HepG2 (cell line): ENCODE results near the gene ADAMTS18. TPM values are rescaled to one million over a fixed set of nuclear protein-coding genes. Genes with fewer than 3 reads are reported as not detected.

ENCODE experiments used
- ATAC-seq: fragments of 200-7000 bp; cut with Tn5 transposase; 3 replicates; pipeline ENCODE4 v1.9.1; 2020; ENCODE audit warnings: mild to moderate bottlenecking, moderate library complexity
- BruUV-seq: library from RNA; stranded (reverse); fragments of 400-500 nt; replicated peaks from 2 replicates; lab custom pipeline; 2021; lab: Mats Ljungman, UMichigan
- CTCF ChIA-PET: fragments of 300-600 bp; formaldehyde crosslinking; extraction: SDS; loops from one replicate; lab custom pipeline; 2021; ENCODE audit warnings: low total read pairs, inconsistent platforms, low intra/inter-chr PET ratio; lab: Yijun Ruan, JAX
- POLR2A ChIA-PET: fragments of 350-600 bp; sonication (Branson Sonifier 250); formaldehyde crosslinking; loops from one replicate; lab custom pipeline; 2020; ENCODE audit warnings: antibody characterized with exemption, inconsistent platforms; lab: Yijun Ruan, JAX
- DNase-seq: peaks from one replicate; pipeline ENCODE4 v3.0.0-alpha.2; 2015; ENCODE audit warnings: low spot score
- FAIRE-seq: peaks from 3 replicates; lab custom pipeline; 2011; peaks lifted over from hg19 to GRCh38; lab: Jason Lieb, UNC
- H2AFZ ChIP-seq: one replicate; pipeline ENCODE4 v1.6.1; 2011; ENCODE audit warnings: low read length, inconsistent platforms
- H3K27ac ChIP-seq: fragments of 300-600 bp; 3 replicates; pipeline ENCODE4 v1.8.0; 2011; ENCODE audit warnings: mixed run types, mild to moderate bottlenecking, mixed read lengths, low read length, inconsistent platforms; ENCODE audit not compliant: insufficient read depth; ENCODE audit errors: extremely low read length
- H3K27me3 ChIP-seq, 2 experiments: fragments of 200-600 bp in 1 of 2; 2 replicates in 1 of 2; 3 replicates in 1 of 2; pipeline versions ENCODE4 v1.6.0 to v1.8.0; 2011; ENCODE audit warnings: low read length in 2 of 2, mild to moderate bottlenecking in 2 of 2, moderate library complexity in 2 of 2, inconsistent platforms in 1 of 2; ENCODE audit not compliant: insufficient read depth in 2 of 2, control insufficient read depth in 1 of 2
- H3K36me3 ChIP-seq, 2 experiments: fragments of 200-600 bp in 1 of 2; replicated peaks in 1 of 2; 2 replicates in 1 of 2; 3 replicates in 1 of 2; pipeline versions ENCODE4 v1.5.1 to v1.8.0; 2011; ENCODE audit warnings: low read length in 2 of 2, inconsistent platforms in 1 of 2; ENCODE audit not compliant: insufficient read depth in 2 of 2, control insufficient read depth in 1 of 2
- H3K4me1 ChIP-seq: 2 replicates; pipeline ENCODE4 v1.5.1; 2012; ENCODE audit warnings: low read length, inconsistent platforms; ENCODE audit not compliant: insufficient read depth
- H3K4me2 ChIP-seq: 2 replicates; pipeline ENCODE4 v1.6.0; 2011; ENCODE audit warnings: low read depth, low read length, inconsistent platforms
- H3K4me3 ChIP-seq, 3 experiments: fragments of 200-600 bp in 1 of 3; sonication (generic), shearing (Covaris generic) in 1 of 3; replicated peaks in 1 of 3; 2 replicates each; pipeline ENCODE4 v1.5.1; 2011 to 2016; ENCODE audit warnings: low read length in 3 of 3, inconsistent platforms in 2 of 3, low read depth in 2 of 3, mild to moderate bottlenecking in 2 of 3, control low read depth in 1 of 3, mixed read lengths in 1 of 3; ENCODE audit not compliant: insufficient read depth in 1 of 3
- H3K79me2 ChIP-seq: one replicate; pipeline ENCODE4 v1.6.1; 2011; ENCODE audit warnings: low read length, inconsistent platforms; ENCODE audit not compliant: insufficient read depth
- H3K9ac ChIP-seq: 2 replicates; pipeline ENCODE4 v1.6.0; 2011; ENCODE audit warnings: mild to moderate bottlenecking, low read depth, low read length, inconsistent platforms; ENCODE audit not compliant: insufficient read depth
- H3K9me3 ChIP-seq: 2 replicates; pipeline ENCODE4 v1.5.1; 2012; ENCODE audit warnings: mild to moderate bottlenecking, low read length
- H4K20me1 ChIP-seq: 2 replicates; pipeline ENCODE4 v1.6.0; 2011; ENCODE audit warnings: inconsistent platforms, mild to moderate bottlenecking, low read length, moderate library complexity; ENCODE audit not compliant: insufficient read depth
- ARNTL ChIP-seq: sonication (generic); formaldehyde crosslinking; IDR thresholded peaks from 2 replicates; pipeline ENCODE4 v1.4.0; 2020; ENCODE audit warnings: mild to moderate bottlenecking, missing genetic modification reagents
- ATF6 ChIP-seq: sonication (generic); formaldehyde crosslinking; conservative IDR thresholded peaks from 2 replicates; pipeline ENCODE4 v1.4.0; 2020; ENCODE audit warnings: missing genetic modification reagents
- HOXD1 ChIP-seq: sonication (generic); formaldehyde crosslinking; IDR thresholded peaks from 2 replicates; pipeline ENCODE4 v1.5.0; 2020; ENCODE audit warnings: missing genetic modification reagents
- KDM6A ChIP-seq: IDR thresholded peaks from 2 replicates; pipeline ENCODE4 v1.6.1; 2016; ENCODE audit warnings: low read depth
- MYNN ChIP-seq: sonication (generic); formaldehyde crosslinking; IDR thresholded peaks from 2 replicates; pipeline ENCODE4 v1.4.0; 2020; ENCODE audit warnings: mild to moderate bottlenecking, low read depth, missing genetic modification reagents
- ZNF646 ChIP-seq: sonication (generic); formaldehyde crosslinking; IDR thresholded peaks from 2 replicates; pipeline ENCODE4 v1.9.0; 2021; ENCODE audit warnings: mild to moderate bottlenecking, missing genetic modification reagents
- ZSCAN29 ChIP-seq: sonication (generic); formaldehyde crosslinking; conservative IDR thresholded peaks from 2 replicates; pipeline ENCODE4 v1.4.0; 2020; ENCODE audit warnings: mild to moderate bottlenecking, missing genetic modification reagents
- WGBS: methylation state at CpG from one replicate; pipeline ENCODE4 v1.1.6; 2017; ENCODE audit warnings: low lambda C conversion rate; 5-methylcytosine and 5-hydroxymethylcytosine counted together
- in situ Hi-C: cut with HindIII; loops from 2 replicates; pipeline ENCODE4 v1.10.0; 2017; ENCODE audit warnings: low pct_unique_long_range_greater_than_20kb; ENCODE audit not compliant: extremely low pct_ligation_motif_present
- intact Hi-C: fragments of 100-400 bp; cut with micrococcal nuclease; formaldehyde crosslinking; loops from one replicate; pipeline ENCODE4 v1.10.0; 2022; ENCODE audit not compliant: unreplicated experiment
- polyA plus RNA-seq, 8 experiments: library from polyadenylated mRNA; depleted of rRNA in 3 of 8; stranded (reverse) in 7 of 8; unstranded in 1 of 8; fragments of >200 nt; fragmentation: Illumina TruSeq in 4 of 8; extraction: Trizol in 4 of 8; gene quantifications; 2 replicates each; pipeline versions ENCODE4 v1.2.1 to v1.2.3, GENCODE V29; 2011 to 2016; ENCODE audit warnings: low read depth in 4 of 8, missing spikeins in 1 of 8, mixed read lengths in 1 of 8; ENCODE audit not compliant: insufficient read depth in 1 of 8
- total RNA-seq, 5 experiments: library from RNA; depleted of rRNA; stranded (reverse); fragments of >200 nt; fragmentation: Illumina TruSeq; extraction: Trizol; gene quantifications; 2 replicates each; pipeline ENCODE4 v1.2.3, GENCODE V29; 2016; ENCODE audit warnings: low read depth in 1 of 5

ADAMTS18 gene
- total and polyA plus RNA-seq, 2 of the 13 experiments (the other 11 are each of a cell fraction or from before 2014, with no cell fraction given), result 0.01 TPM; not detected in 1

- intact Hi-C loops (no loop called here), in situ Hi-C loops (no loop called here)
- ATAC-seq (no peak), DNase-seq (no peak), FAIRE-seq (no peak)
- no peak overlapping the region for H3K4me3 ChIP-seq
- CTCF ChIA-PET, result no interaction called here
- no peak for TF ChIP-seq ATF6
- TF ChIP-seq ZNF646 (CRISPR knock-in tag), result no peak
- TF ChIP-seq HOXD1 (CRISPR knock-in tag), result no peak
- TF ChIP-seq MYNN, result no peak
- no peak for TF ChIP-seq KDM6A (CRISPR knock-in tag)
- TF ChIP-seq ARNTL (CRISPR knock-in tag), result no peak
- no peak for TF ChIP-seq ZSCAN29
- no peak overlapping the region for H3K27ac ChIP-seq
- WGBS, result 2% methylated on average over 1 of the region's 1 CpG
- H3K9me3 ChIP-seq, result no peaks in the 10 kb centered on the region
- POLR2A ChIA-PET, result no interaction called here
- H3K36me3 ChIP-seq, result no peaks in the 10 kb centered on the region
- no peak overlapping the region for H3K9ac ChIP-seq
- peaks cover 11% of the 10 kb centered on the region for H3K4me1 ChIP-seq
- H2AFZ ChIP-seq, result no peak overlapping the region
- H4K20me1 ChIP-seq, result no peaks in the 10 kb centered on the region
- no TSS peak for BruUV-seq
- H3K27me3 ChIP-seq, result peaks cover 0 to 16% of the 10 kb centered on the region in 2 experiments; a peak in 2 of 5 replicates
- no peaks in the 10 kb centered on the region for H3K79me2 ChIP-seq
- H3K4me2 ChIP-seq, result no peak overlapping the region
These were observed 126.7 kb downstream of the ADAMTS18 start for GRCh38 chr16:77308163-77308561.
